Lung (tissue), 12 donors: Measurements from ENCODE around the gene TRAF3. TPM values are rescaled to one million over a fixed set of nuclear protein-coding genes. Genes with fewer than 3 reads are reported as not detected.

ENCODE experiments used
- ATAC-seq: fragments of 200-7000 bp; cut with Tn5 transposase; one replicate; pipeline ENCODE4 v1.9.1; 2020; ENCODE audit warnings: moderate number of reproducible peaks; ENCODE audit not compliant: insufficient read depth, low FRiP score
- DNase-seq, 3 donors: peaks; one replicate each; pipeline ENCODE4 v3.0.0-alpha.2; 2013 to 2017
- H3K27ac ChIP-seq, 2 donors: one replicate each; pipeline ENCODE4 v1.5.1; 2013; ENCODE audit warnings: mild to moderate bottlenecking in 2 of 2, moderate library complexity in 2 of 2, control low read depth in 1 of 2, inconsistent platforms in 1 of 2, low read depth in 1 of 2, low read length in 1 of 2
- H3K27me3 ChIP-seq, 3 donors: one replicate each; pipeline ENCODE4 v1.5.1; 2013; ENCODE audit warnings: low read length in 2 of 3; ENCODE audit not compliant: control insufficient read depth in 3 of 3, insufficient read depth in 3 of 3
- H3K36me3 ChIP-seq, 4 donors: one replicate each; pipeline ENCODE4 v1.5.1; 2013; ENCODE audit warnings: low read length in 4 of 4, mild to moderate bottlenecking in 1 of 4, moderate library complexity in 1 of 4; ENCODE audit not compliant: control insufficient read depth in 4 of 4, insufficient read depth in 4 of 4
- H3K4me1 ChIP-seq, 5 donors: one replicate each; pipeline ENCODE4 v1.5.1; 2013; ENCODE audit warnings: low read length in 5 of 5, mild to moderate bottlenecking in 2 of 5, moderate library complexity in 1 of 5; ENCODE audit not compliant: control insufficient read depth in 5 of 5, insufficient read depth in 5 of 5
- H3K4me3 ChIP-seq: one replicate; pipeline ENCODE4 v1.5.1; 2013; ENCODE audit warnings: mild to moderate bottlenecking, control low read depth, moderate library complexity
- H3K9ac ChIP-seq, 2 donors: one replicate each; pipeline ENCODE4 v1.5.1; 2013; ENCODE audit warnings: low read length in 2 of 2, control low read depth in 1 of 2; ENCODE audit not compliant: insufficient read depth in 1 of 2
- H3K9me3 ChIP-seq, 4 donors: one replicate each; pipeline ENCODE4 v1.5.1; 2013; ENCODE audit warnings: low read length in 3 of 4, mild to moderate bottlenecking in 1 of 4, moderate library complexity in 1 of 4; ENCODE audit not compliant: control insufficient read depth in 4 of 4, insufficient read depth in 3 of 4
- WGBS, 2 donors: extraction: QIAGEN DNeasy Blood & Tissue Kit; methylation state at CpG; one replicate each; pipeline ENCODE4 v1.1.7; 2013; 5-methylcytosine and 5-hydroxymethylcytosine counted together
- polyA plus RNA-seq, 2 donors: library from polyadenylated mRNA; stranded (reverse); fragments of 200-250 nt; gene quantifications; one replicate each; pipeline ENCODE4 v1.2.1, GENCODE V29; 2013
- total RNA-seq, 2 donors: library from RNA; depleted of rRNA in 1 of 2; stranded (reverse); fragments of >200 nt in 1 of 2; gene quantifications; one replicate each; pipeline ENCODE4 v1.2.1, GENCODE V29; 2014 to 2021
- TF ChIP-seq, protein P1 (sequence below): IDR thresholded peaks from 2 replicates; pipeline ENCODE4 v1.5.1; 2012; ENCODE audit warnings: mild to moderate bottlenecking; ENCODE audit errors: control extremely low read depth, extremely low read depth
- donor health status: control.
- donor health status: control.
- donor health status: Bipolar disorder and iron deficiency.
- donor health status: healthy.
- donor health status: DM: yes; HTN: yes; CAD: no.

TRAF3 gene
- total and polyA plus RNA-seq, 4 donors: 5.7 to 25.5 (median 18.7) TPM

DNA sequence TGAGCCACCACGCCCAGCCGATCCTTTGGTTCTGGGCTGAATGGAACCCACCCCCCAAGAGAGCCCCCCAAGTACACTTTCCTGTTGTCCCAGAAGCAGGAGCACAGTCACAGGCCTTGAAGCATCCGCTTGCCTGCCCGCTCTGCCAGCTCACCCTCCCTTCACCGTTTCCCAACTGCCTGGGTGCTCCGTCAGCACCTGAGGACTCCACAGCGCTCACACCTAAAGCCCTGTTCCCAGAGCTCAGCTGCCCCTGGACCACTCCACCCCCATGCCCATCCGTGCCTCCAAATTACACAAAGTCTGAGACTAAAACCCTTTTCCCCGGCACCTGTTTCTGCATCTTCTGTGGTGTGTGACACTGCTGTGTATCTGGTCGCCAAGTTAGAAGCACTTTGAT lies 44.3 kb upstream of the TRAF3 start:
- TF ChIP-seq, protein P1, sequence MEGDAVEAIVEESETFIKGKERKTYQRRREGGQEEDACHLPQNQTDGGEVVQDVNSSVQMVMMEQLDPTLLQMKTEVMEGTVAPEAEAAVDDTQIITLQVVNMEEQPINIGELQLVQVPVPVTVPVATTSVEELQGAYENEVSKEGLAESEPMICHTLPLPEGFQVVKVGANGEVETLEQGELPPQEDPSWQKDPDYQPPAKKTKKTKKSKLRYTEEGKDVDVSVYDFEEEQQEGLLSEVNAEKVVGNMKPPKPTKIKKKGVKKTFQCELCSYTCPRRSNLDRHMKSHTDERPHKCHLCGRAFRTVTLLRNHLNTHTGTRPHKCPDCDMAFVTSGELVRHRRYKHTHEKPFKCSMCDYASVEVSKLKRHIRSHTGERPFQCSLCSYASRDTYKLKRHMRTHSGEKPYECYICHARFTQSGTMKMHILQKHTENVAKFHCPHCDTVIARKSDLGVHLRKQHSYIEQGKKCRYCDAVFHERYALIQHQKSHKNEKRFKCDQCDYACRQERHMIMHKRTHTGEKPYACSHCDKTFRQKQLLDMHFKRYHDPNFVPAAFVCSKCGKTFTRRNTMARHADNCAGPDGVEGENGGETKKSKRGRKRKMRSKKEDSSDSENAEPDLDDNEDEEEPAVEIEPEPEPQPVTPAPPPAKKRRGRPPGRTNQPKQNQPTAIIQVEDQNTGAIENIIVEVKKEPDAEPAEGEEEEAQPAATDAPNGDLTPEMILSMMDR: no peak
- Histone ChIP-seq H3K9ac (no peak overlapping the region), H3K27ac (no peak overlapping the region), H3K9me3 (no peaks in the 10 kb centered on the region), H3K36me3 (peaks cover 5 to 26% (median 19%) of the 10 kb centered on the region in 4 donors), H3K4me3 (no peak overlapping the region), H3K27me3 (no peaks in the 10 kb centered on the region), H3K4me1 (peaks cover 0 to 2% (median 0%) of the 10 kb centered on the region in 5 donors)
- no peak for DNase-seq
- ATAC-seq: no peak
- 98 to 99% methylated on average over 10 of the region's 10 CpGs for WGBS, 2 donors

GRCh38 chr14:102733326-102733725 lies 43.9 kb upstream of the TRAF3 start:
- no peak for ATAC-seq
- TF ChIP-seq, protein P1: no peak
- H3K27ac ChIP-seq: no peak overlapping the region
- no peaks in the 10 kb centered on the region for H3K9me3 ChIP-seq
- no peak for DNase-seq
- H3K27me3 ChIP-seq: no peaks in the 10 kb centered on the region
- H3K4me3 ChIP-seq: no peak overlapping the region
- H3K4me1 ChIP-seq: no peaks in the 10 kb centered on the region
- 87 to 88% methylated on average over 11 of the region's 11 CpGs for WGBS, 2 donors
- no peak overlapping the region for H3K9ac ChIP-seq
- H3K36me3 ChIP-seq: peaks cover 5 to 26% (median 17%) of the 10 kb centered on the region in 4 donors

DNA sequence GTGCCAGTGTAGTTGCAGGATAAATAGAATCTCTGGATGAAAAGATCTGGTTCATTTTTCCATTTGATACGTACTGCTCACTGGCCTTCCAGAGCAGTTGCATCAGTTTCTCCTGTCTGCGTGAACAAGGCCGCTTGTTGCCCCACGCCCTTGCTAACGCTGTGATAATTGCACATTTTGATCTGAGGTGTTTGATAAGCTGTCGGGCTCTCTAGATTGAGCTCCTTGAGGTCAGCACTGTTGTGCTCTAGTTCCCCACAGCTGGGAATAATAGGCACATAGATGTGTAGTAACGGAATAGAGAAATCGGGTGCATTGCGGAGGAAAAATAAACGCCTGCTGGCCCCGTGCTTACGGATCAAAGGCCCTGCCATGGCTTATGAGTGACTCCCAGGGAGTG lies 42.8 kb upstream of the TRAF3 start:
- Histone ChIP-seq H3K27ac (no peak overlapping the region), H3K36me3 (peaks cover 0 to 23% (median 11%) of the 10 kb centered on the region in 4 donors), H3K9ac (no peak overlapping the region), H3K27me3 (no peaks in the 10 kb centered on the region), H3K4me3 (no peak overlapping the region), H3K9me3 (no peaks in the 10 kb centered on the region), H3K4me1 (no peaks in the 10 kb centered on the region)
- TF ChIP-seq, protein P1: no peak
- no peak for DNase-seq
- WGBS, 2 donors: 92 to 94% methylated on average over 12 of the region's 12 CpGs
- ATAC-seq: no peak

DNA sequence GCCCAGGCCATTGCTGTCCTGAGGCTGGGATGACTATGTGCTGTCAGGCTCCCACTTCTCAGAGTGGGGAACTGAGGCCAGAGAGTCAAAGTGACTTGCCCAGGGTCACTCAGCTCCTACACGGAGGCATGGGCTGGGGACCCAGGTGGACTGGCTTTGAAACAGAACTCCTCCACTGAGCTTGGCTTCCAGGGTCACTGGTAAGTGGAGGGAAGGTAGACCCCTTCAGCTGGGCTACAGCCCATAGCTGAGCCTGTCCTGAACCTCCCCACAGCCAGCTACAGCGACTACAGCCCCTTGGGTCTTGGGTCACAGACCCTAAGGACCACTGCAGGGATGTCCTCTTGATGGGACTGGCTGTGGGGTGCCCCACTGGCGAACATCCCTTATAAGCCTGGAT lies 40.3 kb upstream of the TRAF3 start:
- 92 to 97% methylated on average over 3 of the region's 3 CpGs for WGBS, 2 donors
- Histone ChIP-seq H3K27me3 (no peaks in the 10 kb centered on the region), H3K9me3 (peaks cover 0 to 3% (median 1%) of the 10 kb centered on the region in 4 donors), H3K4me1 (no peaks in the 10 kb centered on the region), H3K27ac (no peak overlapping the region), H3K9ac (no peak overlapping the region), H3K4me3 (no peak overlapping the region), H3K36me3 (peaks cover 0 to 21% (median 6%) of the 10 kb centered on the region in 4 donors)
- ATAC-seq (no peak), DNase-seq (no peak)
- TF ChIP-seq, protein P1: no peak
